ENCODE results near the gene STAM2.
A peak's percentile ranks its signal among the peaks of the same experiment; 100 is the strongest.
"Not testable (repeated sequence)": the region's sequence is repeated elsewhere in the genome, so short reads cannot be mapped to it uniquely, and the experiment has no call there.

STAM2 gene

GRCh38 chr2:152175368-152176112, at the start of gene STAM2:
Gene STAM2 (minus strand): TSS chr2:152175763. CDS start chr2:152175642, 121 bp downstream.
- DNase-seq = peak; percentile 92

GRCh38 chr2:152223977-152224376, 48.4 kb upstream of the STAM2 start:
- peak; percentile 9 for DNase-seq

- peak; percentile 94 for DNase-seq
Measured at GRCh38 chr2:152222975-152223637, 47.5 kb upstream of the STAM2 start.

GRCh38 chr2:152221839-152222238, 46.3 kb upstream of the STAM2 start:
- peak; percentile 40 for DNase-seq

- DNase-seq = no peak
Measured at GRCh38 chr2:152219077-152219828, 43.7 kb upstream of the STAM2 start.

- DNase-seq = no peak
Measured at GRCh38 chr2:152201466-152201830, 25.9 kb upstream of the STAM2 start.

GRCh38 chr2:152200565-152201465, 25.3 kb upstream of the STAM2 start:
- DNase-seq = peak; percentile 97

GRCh38 chr2:152200101-152200500, 24.5 kb upstream of the STAM2 start:
- no peak for DNase-seq

- DNase-seq = no peak
Measured at GRCh38 chr2:152198499-152198898, 22.9 kb upstream of the STAM2 start.

GRCh38 chr2:152197508-152198284, 22.1 kb upstream of the STAM2 start:
- DNase-seq = not testable (repeated sequence)

GRCh38 chr2:152189622-152190495, 14.3 kb upstream of the STAM2 start:
- DNase-seq = peak; percentile 74

- not testable (repeated sequence) for DNase-seq
Measured at GRCh38 chr2:152186808-152187207, 11.2 kb upstream of the STAM2 start.

GRCh38 chr2:152186262-152186661, 10.7 kb upstream of the STAM2 start:
- DNase-seq = no peak

GRCh38 chr2:152183401-152184073, 8.0 kb upstream of the STAM2 start:
- DNase-seq = no peak

- DNase-seq = not testable (repeated sequence)
Measured at GRCh38 chr2:152177667-152178066, 2.1 kb upstream of the STAM2 start.

GRCh38 chr2:152176113-152176714, 651 bp upstream of the STAM2 start:
- DNase-seq = peak; percentile 13

GRCh38 chr2:152175012-152175367, 573 bp downstream of the STAM2 start:
- no peak for DNase-seq

- no peak for DNase-seq
Measured at GRCh38 chr2:152174574-152174973, 989 bp downstream of the STAM2 start.

GRCh38 chr2:152173831-152174230, 1.7 kb downstream of the STAM2 start:
- DNase-seq = no peak

Measured in fibroblast of upper back skin (primary cell).